ENCODE measurements around the gene ZNF518A. TPM values are rescaled to one million over a fixed set of nuclear protein-coding genes. Genes with fewer than 3 reads are reported as not detected.

ZNF518A gene
- total RNA-seq: 4.6 and 7.8 TPM in 2 replicates

GRCh38 chr10:96129387-96130325, at the start of gene ZNF518A:
Gene ZNF518A, plus strand, starts transcription at chr10:96130297. Its CDS starts 26,026 bp downstream, at chr10:96156323.

Other genes starting within 250 kb of the ZNF518A start
- 0.29 TPM in 1 of 2 replicates, not detected in the other for gene CC2D2B, start 222.3 kb upstream of the ZNF518A start, total RNA-seq
- gene CCNJ, start 86.7 kb upstream of the ZNF518A start, total RNA-seq: 1.8 and 3.5 TPM in 2 replicates
- not detected in 2 replicates for gene BLNK, start 141.3 kb downstream of the ZNF518A start, total RNA-seq
- not detected in 2 replicates for gene DNTT, start 174.1 kb downstream of the ZNF518A start, total RNA-seq
- gene OPALIN, start 228.7 kb downstream of the ZNF518A start, total RNA-seq: not detected in 2 replicates